HG03095 (cell line): ENCODE results near the gene PHLDA3.

Source experiments
- ATAC-seq: cut with Tn5 transposase; IDR thresholded peaks from one replicate; pipeline ENCODE4 v1.9.1; 2021; ENCODE audit warnings: moderate library complexity; ENCODE audit not compliant: unreplicated experiment

The PHLDA3 gene

GRCh38 chr1:201468844-201469644, at the start of gene PHLDA3:
PHLDA3 (minus strand) TSS chr1:201469188; CDS start chr1:201468786, 402 bp downstream.
- peak; percentile 69 for ATAC-seq

GRCh38 chr1:201518071-201518470, 49.1 kb upstream of the PHLDA3 start:
- no peak for ATAC-seq

- ATAC-seq = no peak
Measured at GRCh38 chr1:201517631-201518030, 48.6 kb upstream of the PHLDA3 start.

- ATAC-seq = no peak
Measured at GRCh38 chr1:201516511-201517127, 47.6 kb upstream of the PHLDA3 start.

GRCh38 chr1:201515895-201516294, 46.9 kb upstream of the PHLDA3 start:
- ATAC-seq = no peak

- ATAC-seq = no peak
Measured at GRCh38 chr1:201515062-201515750, 46.2 kb upstream of the PHLDA3 start.

GRCh38 chr1:201514466-201514865, 45.5 kb upstream of the PHLDA3 start:
- ATAC-seq = no peak

GRCh38 chr1:201513498-201514243, 44.7 kb upstream of the PHLDA3 start:
- no peak for ATAC-seq

GRCh38 chr1:201511941-201512539, 43.1 kb upstream of the PHLDA3 start:
- peak; percentile 48 for ATAC-seq

- ATAC-seq = no peak
Measured at GRCh38 chr1:201511396-201511940, 42.5 kb upstream of the PHLDA3 start.

- ATAC-seq = no peak
Measured at GRCh38 chr1:201510734-201511133, 41.7 kb upstream of the PHLDA3 start.

- ATAC-seq = no peak
Measured at GRCh38 chr1:201509601-201510374, 40.8 kb upstream of the PHLDA3 start.

- ATAC-seq = no peak
Measured at GRCh38 chr1:201508809-201509208, 39.8 kb upstream of the PHLDA3 start.

GRCh38 chr1:201507360-201507675, 38.3 kb upstream of the PHLDA3 start:
- no peak for ATAC-seq

GRCh38 chr1:201506557-201507359, 37.8 kb upstream of the PHLDA3 start, which contains the start of gene CSRP1:
CSRP1 (minus strand) TSS chr1:201507123; CDS start chr1:201496303, 10,820 bp downstream.
- peak; percentile 81 for ATAC-seq

GRCh38 chr1:201506092-201506491, 37.1 kb upstream of the PHLDA3 start:
- no peak for ATAC-seq

GRCh38 chr1:201505503-201505890, 36.5 kb upstream of the PHLDA3 start:
- ATAC-seq = no peak

GRCh38 chr1:201504799-201505502, 36.0 kb upstream of the PHLDA3 start:
- ATAC-seq = no peak
